ENCODE measurements around the gene USP36.

USP36 gene

DNA sequence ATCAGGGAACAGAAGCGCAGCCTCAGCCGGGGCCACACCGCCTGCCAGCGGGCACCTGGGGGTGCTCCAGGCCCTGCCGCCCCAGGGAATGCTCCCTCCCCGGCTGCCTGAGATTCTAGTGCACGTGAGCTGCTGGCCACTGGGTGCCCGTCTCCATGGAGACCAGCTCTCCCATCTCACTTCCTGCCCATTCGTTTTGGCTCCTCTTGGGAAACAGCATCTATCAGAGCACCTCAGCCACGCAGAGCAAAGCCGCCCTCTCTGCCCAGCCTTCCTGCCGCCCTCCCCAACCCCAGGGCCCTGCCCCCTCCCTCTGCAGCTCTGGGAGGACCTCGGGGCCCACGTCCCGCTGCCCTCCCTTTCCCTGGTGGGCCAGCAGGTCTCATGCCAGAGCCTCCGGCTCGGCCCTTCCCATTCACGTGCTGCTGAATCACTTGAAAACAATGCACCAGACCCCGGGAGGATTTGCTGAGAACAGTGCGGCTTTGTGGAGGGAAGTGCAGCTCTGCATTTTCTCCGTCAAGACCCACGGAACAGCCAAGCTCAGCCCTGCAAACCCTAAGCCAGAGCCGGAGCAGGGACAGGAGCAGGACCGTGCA is 43.0 kb upstream of the USP36 start:
- TF ChIP-seq, protein P1, sequence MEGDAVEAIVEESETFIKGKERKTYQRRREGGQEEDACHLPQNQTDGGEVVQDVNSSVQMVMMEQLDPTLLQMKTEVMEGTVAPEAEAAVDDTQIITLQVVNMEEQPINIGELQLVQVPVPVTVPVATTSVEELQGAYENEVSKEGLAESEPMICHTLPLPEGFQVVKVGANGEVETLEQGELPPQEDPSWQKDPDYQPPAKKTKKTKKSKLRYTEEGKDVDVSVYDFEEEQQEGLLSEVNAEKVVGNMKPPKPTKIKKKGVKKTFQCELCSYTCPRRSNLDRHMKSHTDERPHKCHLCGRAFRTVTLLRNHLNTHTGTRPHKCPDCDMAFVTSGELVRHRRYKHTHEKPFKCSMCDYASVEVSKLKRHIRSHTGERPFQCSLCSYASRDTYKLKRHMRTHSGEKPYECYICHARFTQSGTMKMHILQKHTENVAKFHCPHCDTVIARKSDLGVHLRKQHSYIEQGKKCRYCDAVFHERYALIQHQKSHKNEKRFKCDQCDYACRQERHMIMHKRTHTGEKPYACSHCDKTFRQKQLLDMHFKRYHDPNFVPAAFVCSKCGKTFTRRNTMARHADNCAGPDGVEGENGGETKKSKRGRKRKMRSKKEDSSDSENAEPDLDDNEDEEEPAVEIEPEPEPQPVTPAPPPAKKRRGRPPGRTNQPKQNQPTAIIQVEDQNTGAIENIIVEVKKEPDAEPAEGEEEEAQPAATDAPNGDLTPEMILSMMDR (IDR thresholded peaks at IDR 0.05): no peak

- TF ChIP-seq, protein P1 (IDR thresholded peaks at IDR 0.05): no peak
These were observed 42.5 kb upstream of the USP36 start for GRCh38 chr17:78883089-78883532.

DNA sequence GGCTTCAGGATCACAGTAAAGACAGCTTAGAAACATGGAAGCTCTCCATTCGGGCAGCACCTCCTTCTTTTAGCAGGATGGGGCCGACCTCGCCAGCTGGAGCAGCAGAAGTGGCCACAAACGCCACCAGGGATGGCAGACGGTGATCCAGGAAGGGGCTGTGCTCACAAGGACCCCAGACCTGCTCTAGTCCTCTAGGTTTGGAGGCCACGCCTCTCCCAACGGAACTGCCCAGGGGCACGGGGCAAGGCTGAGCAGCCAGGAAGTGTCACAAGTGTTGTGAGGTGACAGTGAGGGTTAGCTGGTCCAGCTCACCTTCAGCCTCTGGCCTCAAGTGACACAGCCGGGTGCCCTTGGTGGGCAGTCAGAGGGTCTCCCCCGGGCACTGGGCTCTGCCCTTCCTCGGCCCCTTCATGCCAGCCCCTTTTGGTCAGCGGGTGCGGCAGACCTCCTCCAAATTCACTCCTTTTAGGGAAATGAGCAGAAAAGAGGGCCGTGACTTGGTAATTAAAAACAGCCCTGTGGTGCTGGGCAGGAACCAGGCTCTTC is 42.0 kb upstream of the USP36 start:
- TF ChIP-seq, protein P1 (IDR thresholded peaks at IDR 0.05): no peak

- TF ChIP-seq, protein P1 (IDR thresholded peaks at IDR 0.05): no peak
These were observed 39.1 kb upstream of the USP36 start for GRCh38 chr17:78879635-78880186.

DNA sequence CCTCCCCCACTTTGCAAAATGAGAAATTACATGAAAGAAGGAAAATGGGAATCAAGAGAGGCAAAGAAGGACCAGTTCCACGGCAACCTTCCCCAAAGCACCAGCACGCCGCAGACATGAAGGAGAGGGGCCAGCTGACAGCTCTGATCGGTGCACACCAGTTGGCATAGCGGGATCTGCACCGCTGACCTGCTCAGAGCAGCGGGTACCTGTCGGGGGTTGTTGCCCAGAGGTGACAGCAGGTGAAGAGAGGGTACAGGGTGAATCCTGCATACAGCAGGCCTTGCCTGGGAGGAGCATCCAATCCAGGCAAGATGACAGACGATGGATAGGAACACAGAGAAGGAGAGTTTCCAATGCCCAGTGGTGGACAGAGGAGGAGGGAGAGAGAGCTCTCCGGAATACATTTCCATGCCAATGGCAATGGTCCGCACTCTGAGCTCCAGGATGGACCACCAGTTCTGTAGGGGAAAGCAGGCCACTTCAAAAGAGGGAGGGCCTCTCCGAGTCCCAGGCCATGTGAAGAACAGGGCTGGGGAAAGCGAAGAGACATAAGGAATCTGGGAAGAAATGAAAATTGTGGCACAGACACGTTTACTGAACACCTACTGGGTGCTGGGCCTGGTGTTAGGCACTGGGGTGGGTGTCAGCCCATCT is 38.4 kb upstream of the USP36 start:
- TF ChIP-seq, protein P1 (IDR thresholded peaks at IDR 0.05): no peak

DNA sequence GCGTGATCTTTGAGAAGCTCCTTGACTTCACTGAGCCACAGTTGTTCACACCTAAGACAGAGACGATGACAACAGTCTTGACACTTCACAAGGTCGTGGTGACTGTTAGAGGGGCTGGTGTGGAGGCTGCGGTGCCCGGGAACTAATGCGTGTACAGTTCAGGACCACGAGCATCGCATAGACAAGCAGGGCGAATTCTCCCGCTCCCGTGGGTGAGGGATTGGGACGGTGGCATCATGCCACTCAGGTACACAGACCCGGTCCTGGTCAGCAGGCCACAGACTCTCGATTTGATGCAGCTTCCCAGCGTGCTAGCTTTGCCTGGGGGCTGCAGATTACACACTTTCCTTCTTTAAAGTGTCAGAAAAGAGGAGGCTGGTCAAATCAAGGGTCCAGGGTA is 37.6 kb upstream of the USP36 start:
- TF ChIP-seq, protein P1 (IDR thresholded peaks at IDR 0.05): no peak

GRCh38 chr17:78876094-78876597 is 35.5 kb upstream of the USP36 start:
- TF ChIP-seq, protein P1 (IDR thresholded peaks at IDR 0.05): no peak

All from LNCAP (cell line).